Body of pancreas (tissue), 4 donors: Measurements from ENCODE around the gene EEPD1. TPM values are rescaled to one million over a fixed set of nuclear protein-coding genes. Genes with fewer than 3 reads are reported as not detected.

Source experiments
- ATAC-seq: fragments of 150-250 bp; one replicate; pipeline ENCODE4 v1.9.1; 2016
- DNase-seq, 4 donors: peaks; one replicate each; pipeline ENCODE4 v3.0.0-alpha.2; 2019
- H3K27ac ChIP-seq, 4 donors: fragments of 200-600 bp; sonication (generic); 1 replicate in 3 of 4; 2 replicates in 1 of 4; pipeline versions ENCODE4 v1.5.1 to v1.6.1; 2016 to 2019; ENCODE audit warnings: mild to moderate bottlenecking in 1 of 4, mixed read lengths in 1 of 4, moderate library complexity in 1 of 4
- H3K27me3 ChIP-seq, 2 donors: fragments of 200-600 bp; sonication (generic); one replicate each; pipeline ENCODE4 v1.6.0; 2016; ENCODE audit warnings: mild to moderate bottlenecking in 1 of 2
- H3K36me3 ChIP-seq, 2 donors: fragments of 200-600 bp; sonication (generic); replicated peaks in 1 of 2; 2 replicates each; pipeline ENCODE4 v1.5.1; 2016; ENCODE audit warnings: low read depth in 2 of 2; ENCODE audit not compliant: insufficient read depth in 1 of 2
- H3K4me1 ChIP-seq: fragments of 200-600 bp; sonication (generic); one replicate; pipeline ENCODE4 v1.6.0; 2016
- H3K4me3 ChIP-seq, 2 donors: fragments of 200-600 bp; sonication (generic); 1 replicate in 1 of 2; 2 replicates in 1 of 2; pipeline ENCODE4 v1.5.1; 2016 to 2019
- H3K9me3 ChIP-seq, 3 donors: fragments of 200-600 bp; sonication (generic); 1 replicate in 2 of 3; 2 replicates in 1 of 3; pipeline ENCODE4 v1.5.1; 2016
- POLR2A ChIP-seq, 3 donors: fragments of 450-650 bp; IDR thresholded peaks; one replicate each; pipeline ENCODE4 v1.6.1; 2016; ENCODE audit warnings: antibody characterized with exemption in 3 of 3, mild to moderate bottlenecking in 2 of 3
- WGBS, 2 donors: methylation state at CpG; one replicate each; pipeline ENCODE4 v1.1.5; 2017; 5-methylcytosine and 5-hydroxymethylcytosine counted together
- intact Hi-C: fragments of 100-400 bp; cut with DNase I; formaldehyde crosslinking; loops from one replicate; pipeline ENCODE4 v1.15.1; 2023
- total RNA-seq, 2 donors: library from RNA; depleted of rRNA; stranded (reverse); fragments of >200 nt; gene quantifications; one replicate each; pipeline ENCODE4 v1.1.0, GENCODE V29; 2016
- TF ChIP-seq, protein P1 (sequence below), 7 experiments: fragments of 450-650 bp in 4 of 7; fragments of 200-600 bp in 3 of 7; sonication (generic) in 3 of 7; IDR thresholded peaks; one replicate each; pipeline ENCODE4 v1.5.1; 2016 to 2019; ENCODE audit warnings: antibody characterized with exemption in 7 of 7

EEPD1 gene
- total RNA-seq, 2 donors from 2014 or later, result 13.5 to 24.1 TPM

DNA sequence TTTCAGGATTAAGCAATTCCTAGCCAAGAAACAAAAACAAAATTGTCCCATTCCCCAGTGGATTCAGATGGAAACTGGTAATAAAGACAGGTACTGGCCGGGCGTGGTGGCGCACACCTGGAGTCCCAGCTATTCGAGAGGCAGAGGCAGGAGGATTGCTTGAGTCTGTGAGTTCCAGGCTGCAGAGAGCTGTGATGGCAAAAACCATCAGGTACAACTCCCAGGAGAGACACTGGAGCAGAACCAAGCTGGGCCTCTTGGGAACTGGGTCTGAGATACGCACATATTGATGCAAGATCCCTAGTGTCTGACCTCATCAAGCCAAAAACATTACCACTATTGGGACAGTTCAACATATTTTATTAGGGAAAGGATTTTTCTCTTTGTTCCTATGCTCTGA lies 152.6 kb downstream of the EEPD1 start:
- 97 to 98% methylated on average over 5 of the region's 5 CpGs for WGBS, 2 donors
- Histone ChIP-seq H3K27me3 (no peaks in the 10 kb centered on the region), H3K36me3 (no peaks in the 10 kb centered on the region), H3K4me1 (peaks cover 29% of the 10 kb centered on the region), H3K27ac (no peak overlapping the region), H3K9me3 (no peaks in the 10 kb centered on the region), H3K4me3 (no peak overlapping the region)
- TF ChIP-seq, protein P1, sequence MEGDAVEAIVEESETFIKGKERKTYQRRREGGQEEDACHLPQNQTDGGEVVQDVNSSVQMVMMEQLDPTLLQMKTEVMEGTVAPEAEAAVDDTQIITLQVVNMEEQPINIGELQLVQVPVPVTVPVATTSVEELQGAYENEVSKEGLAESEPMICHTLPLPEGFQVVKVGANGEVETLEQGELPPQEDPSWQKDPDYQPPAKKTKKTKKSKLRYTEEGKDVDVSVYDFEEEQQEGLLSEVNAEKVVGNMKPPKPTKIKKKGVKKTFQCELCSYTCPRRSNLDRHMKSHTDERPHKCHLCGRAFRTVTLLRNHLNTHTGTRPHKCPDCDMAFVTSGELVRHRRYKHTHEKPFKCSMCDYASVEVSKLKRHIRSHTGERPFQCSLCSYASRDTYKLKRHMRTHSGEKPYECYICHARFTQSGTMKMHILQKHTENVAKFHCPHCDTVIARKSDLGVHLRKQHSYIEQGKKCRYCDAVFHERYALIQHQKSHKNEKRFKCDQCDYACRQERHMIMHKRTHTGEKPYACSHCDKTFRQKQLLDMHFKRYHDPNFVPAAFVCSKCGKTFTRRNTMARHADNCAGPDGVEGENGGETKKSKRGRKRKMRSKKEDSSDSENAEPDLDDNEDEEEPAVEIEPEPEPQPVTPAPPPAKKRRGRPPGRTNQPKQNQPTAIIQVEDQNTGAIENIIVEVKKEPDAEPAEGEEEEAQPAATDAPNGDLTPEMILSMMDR (IDR thresholded peaks at IDR 0.05), result no peak
- no peak for TF ChIP-seq POLR2A (IDR thresholded peaks at IDR 0.05)
- intact Hi-C loops, result no loop called here
- ATAC-seq (no peak), DNase-seq (no peak)

DNA sequence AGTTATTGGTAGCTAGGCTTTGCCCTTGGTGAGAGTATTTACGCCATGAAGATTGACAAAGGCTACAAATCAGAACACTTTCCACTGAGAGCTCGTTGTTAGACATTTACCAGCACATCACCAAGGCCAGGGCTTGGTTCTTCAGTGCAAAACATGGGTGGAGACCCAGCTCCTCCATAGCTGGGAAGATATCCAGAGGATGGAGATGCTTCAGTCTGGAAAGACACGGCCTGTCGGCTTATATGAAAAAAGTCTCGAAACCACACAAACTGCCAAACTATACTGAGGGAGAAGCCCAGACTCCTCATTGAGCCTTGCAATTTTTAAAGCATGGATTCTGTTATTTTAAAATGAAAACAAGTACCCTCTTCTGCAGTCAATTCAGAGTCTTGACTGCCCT lies 153.2 kb downstream of the EEPD1 start:
- Histone ChIP-seq H3K9me3 (no peaks in the 10 kb centered on the region), H3K36me3 (no peaks in the 10 kb centered on the region), H3K4me3 (no peak overlapping the region), H3K27me3 (no peaks in the 10 kb centered on the region), H3K27ac (no peak overlapping the region), H3K4me1 (peaks cover 27% of the 10 kb centered on the region)
- DNase-seq (no peak), ATAC-seq (no peak)
- intact Hi-C loops, result no loop called here
- TF ChIP-seq, protein P1 (IDR thresholded peaks at IDR 0.05), result no peak
- TF ChIP-seq POLR2A (IDR thresholded peaks at IDR 0.05), result no peak
- WGBS, 2 donors, result 90 to 98% methylated on average over 5 of the region's 5 CpGs

DNA sequence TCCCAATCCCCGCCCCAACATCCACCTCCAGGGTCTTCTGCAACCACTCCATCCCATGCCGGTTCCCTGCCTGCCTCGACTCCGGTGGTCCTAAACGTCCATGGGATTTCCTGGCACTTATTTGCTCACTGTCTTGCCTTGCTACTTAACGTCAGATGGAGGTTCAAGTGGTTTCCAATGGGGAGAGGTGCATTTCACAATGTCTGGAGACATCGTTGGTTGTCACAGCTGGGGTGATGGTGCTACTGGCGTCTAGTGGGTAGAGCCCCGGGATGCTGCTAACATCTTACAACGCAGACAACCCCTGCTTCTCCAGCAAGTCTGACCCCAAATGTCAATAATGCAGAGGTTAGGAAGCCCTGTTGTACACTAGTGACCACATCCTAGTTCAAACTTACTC lies 153.7 kb downstream of the EEPD1 start:
- DNase-seq, result peak in 1 of 4 donors; percentile 7
- H3K4me3 ChIP-seq, result no peak overlapping the region
- peaks cover 27% of the 10 kb centered on the region for H3K4me1 ChIP-seq
- TF ChIP-seq, protein P1 (IDR thresholded peaks at IDR 0.05), result no peak
- TF ChIP-seq POLR2A (IDR thresholded peaks at IDR 0.05), result no peak
- no peaks in the 10 kb centered on the region for H3K9me3 ChIP-seq
- H3K36me3 ChIP-seq, result no peaks in the 10 kb centered on the region
- H3K27ac ChIP-seq, result no peak overlapping the region
- intact Hi-C loops, result no loop called here
- H3K27me3 ChIP-seq, result no peaks in the 10 kb centered on the region
- WGBS, 2 donors, result 79 to 87% methylated on average over 10 of the region's 10 CpGs
- no peak for ATAC-seq

DNA sequence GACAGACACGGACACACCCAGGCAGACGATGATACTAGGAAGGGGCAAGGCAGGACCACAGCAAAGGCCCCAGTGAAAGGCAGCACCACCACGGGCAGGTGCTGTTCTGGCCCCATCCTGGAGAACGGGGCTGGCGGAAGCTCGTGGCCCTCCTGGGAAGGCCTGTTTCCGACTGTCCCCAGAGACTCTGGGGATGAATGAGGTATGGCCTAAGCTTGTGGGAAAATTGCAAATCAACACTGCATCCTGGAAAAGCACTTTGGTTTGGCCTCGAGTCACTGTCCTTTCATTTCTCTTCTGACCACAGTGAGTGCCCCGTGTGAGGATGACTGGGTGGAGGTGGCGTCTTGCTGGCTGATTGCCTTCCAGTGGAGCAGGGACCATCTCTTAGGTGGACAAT lies 155.0 kb downstream of the EEPD1 start:
- Histone ChIP-seq H3K36me3 (no peaks in the 10 kb centered on the region), H3K27ac (no peak overlapping the region), H3K4me1 (peaks cover 27% of the 10 kb centered on the region), H3K4me3 (no peak overlapping the region), H3K27me3 (no peaks in the 10 kb centered on the region), H3K9me3 (no peaks in the 10 kb centered on the region)
- no peak for TF ChIP-seq POLR2A (IDR thresholded peaks at IDR 0.05)
- TF ChIP-seq, protein P1 (IDR thresholded peaks at IDR 0.05), result no peak
- 81 to 91% methylated on average over 5 to 10 of the region's 10 CpGs for WGBS, 2 donors
- DNase-seq, result no peak
- ATAC-seq, result no peak
- intact Hi-C loops, result no loop called here

DNA sequence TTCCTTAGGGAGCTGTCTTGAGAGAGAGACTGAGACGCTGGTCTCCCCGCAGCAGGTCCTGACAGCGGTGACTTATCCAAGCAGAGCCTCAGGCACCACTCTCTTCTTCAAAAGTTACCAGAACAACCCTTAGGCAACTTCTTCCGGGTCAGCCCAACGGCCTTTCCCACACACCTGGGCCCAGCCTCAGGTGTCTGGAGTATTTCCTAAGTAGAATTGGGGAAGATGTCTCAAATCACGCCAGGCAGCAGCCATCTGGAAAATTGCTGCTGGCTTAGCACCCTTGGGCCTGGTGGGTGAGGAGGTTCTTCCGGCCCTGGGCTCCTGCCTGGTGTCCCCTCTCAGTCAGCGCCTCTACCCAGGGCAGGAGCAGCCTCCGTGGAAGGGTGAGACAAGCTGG lies 156.2 kb downstream of the EEPD1 start:
- Histone ChIP-seq H3K27ac (no peak overlapping the region), H3K9me3 (no peaks in the 10 kb centered on the region), H3K27me3 (no peaks in the 10 kb centered on the region), H3K36me3 (no peaks in the 10 kb centered on the region), H3K4me1 (peaks cover 15% of the 10 kb centered on the region), H3K4me3 (no peak overlapping the region)
- ATAC-seq (no peak), DNase-seq (peak in 1 of 4 donors; percentile 6)
- TF ChIP-seq, protein P1 (IDR thresholded peaks at IDR 0.05), result no peak
- intact Hi-C loops, result no loop called here
- WGBS, 2 donors, result 84 to 90% methylated on average over 6 to 9 of the region's 9 CpGs
